NB4 (cell line): Measurements from ENCODE around the gene NFATC4.
A peak's percentile ranks its signal among the peaks of the same experiment; 100 is the strongest.

ENCODE experiments used
- DNase-seq: peaks from one replicate; pipeline ENCODE4 v3.0.0; 2010; ENCODE audit warnings: low read depth
- H3K4me3 ChIP-seq: one replicate; pipeline ENCODE4 v1.5.1; 2011; ENCODE audit warnings: mild to moderate bottlenecking, low read depth, low read length, moderate library complexity
- MYC ChIP-seq: IDR thresholded peaks from 2 replicates; pipeline ENCODE4 v1.6.1; 2011; ENCODE audit warnings: low read depth, low read length
- POLR2A ChIP-seq: IDR thresholded peaks from 2 replicates; pipeline ENCODE4 v1.6.1; 2011; ENCODE audit warnings: mild to moderate bottlenecking; ENCODE audit not compliant: insufficient read length; ENCODE audit errors: extremely low read depth
- TF ChIP-seq, protein P1 (sequence below): IDR thresholded peaks from 2 replicates; pipeline ENCODE4 v1.6.1; 2011; ENCODE audit warnings: low read depth, low read length
- TF ChIP-seq, protein P2 (sequence below): IDR thresholded peaks from one replicate; pipeline ENCODE4 v1.5.1; 2012; ENCODE audit warnings: low read depth, low read length

Gene NFATC4

DNA sequence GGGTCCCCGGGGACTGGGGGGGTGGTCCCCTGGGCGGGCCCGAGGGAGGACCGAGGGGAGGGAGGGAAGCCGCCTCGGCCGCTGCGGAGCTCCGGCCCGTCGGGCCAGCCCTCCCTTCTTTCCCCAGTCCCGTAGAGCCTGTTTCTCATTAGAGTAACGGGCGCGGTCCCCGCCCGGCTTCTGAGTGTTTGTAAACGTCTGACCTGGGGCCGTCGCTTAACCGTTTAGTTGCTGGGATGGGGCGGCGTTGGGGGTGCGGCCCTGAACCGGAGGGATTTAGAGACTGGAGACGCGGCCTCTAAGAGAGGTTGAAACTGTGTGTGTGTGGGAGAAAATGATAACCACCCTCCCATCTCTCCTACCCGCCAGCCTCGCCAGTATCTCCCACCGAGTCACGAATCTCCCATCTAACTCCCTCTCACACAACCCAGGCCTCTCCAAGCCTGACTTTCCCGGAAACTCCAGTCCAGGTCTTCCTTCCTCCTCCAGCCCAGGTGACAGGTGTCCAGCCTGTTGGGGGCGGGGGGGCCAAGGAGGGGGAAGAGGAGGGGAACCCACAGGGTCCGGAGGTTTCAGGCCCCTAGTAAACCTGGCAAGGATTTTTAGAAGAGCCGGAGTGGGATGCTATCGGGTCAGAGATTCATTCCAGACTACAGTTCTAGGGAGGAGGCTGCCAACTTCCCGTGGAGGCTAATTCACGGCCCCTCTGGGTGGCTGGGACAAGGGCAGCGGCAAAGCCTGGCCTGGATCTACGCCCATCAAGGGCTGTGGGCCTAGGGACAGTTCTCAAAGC, 1.1 kb upstream of the NFATC4 start:
- H3K4me3 ChIP-seq, result peak overlapping the region; percentile 42
- TF ChIP-seq, protein P1, sequence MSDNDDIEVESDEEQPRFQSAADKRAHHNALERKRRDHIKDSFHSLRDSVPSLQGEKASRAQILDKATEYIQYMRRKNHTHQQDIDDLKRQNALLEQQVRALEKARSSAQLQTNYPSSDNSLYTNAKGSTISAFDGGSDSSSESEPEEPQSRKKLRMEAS, result no peak
- TF ChIP-seq POLR2A, result peak; percentile 49
- TF ChIP-seq, protein P2, sequence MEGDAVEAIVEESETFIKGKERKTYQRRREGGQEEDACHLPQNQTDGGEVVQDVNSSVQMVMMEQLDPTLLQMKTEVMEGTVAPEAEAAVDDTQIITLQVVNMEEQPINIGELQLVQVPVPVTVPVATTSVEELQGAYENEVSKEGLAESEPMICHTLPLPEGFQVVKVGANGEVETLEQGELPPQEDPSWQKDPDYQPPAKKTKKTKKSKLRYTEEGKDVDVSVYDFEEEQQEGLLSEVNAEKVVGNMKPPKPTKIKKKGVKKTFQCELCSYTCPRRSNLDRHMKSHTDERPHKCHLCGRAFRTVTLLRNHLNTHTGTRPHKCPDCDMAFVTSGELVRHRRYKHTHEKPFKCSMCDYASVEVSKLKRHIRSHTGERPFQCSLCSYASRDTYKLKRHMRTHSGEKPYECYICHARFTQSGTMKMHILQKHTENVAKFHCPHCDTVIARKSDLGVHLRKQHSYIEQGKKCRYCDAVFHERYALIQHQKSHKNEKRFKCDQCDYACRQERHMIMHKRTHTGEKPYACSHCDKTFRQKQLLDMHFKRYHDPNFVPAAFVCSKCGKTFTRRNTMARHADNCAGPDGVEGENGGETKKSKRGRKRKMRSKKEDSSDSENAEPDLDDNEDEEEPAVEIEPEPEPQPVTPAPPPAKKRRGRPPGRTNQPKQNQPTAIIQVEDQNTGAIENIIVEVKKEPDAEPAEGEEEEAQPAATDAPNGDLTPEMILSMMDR, result no peak
- peak; percentile 16; the same call in 1 of the 2 replicates for TF ChIP-seq MYC
- peak; percentile 89 for DNase-seq

DNA sequence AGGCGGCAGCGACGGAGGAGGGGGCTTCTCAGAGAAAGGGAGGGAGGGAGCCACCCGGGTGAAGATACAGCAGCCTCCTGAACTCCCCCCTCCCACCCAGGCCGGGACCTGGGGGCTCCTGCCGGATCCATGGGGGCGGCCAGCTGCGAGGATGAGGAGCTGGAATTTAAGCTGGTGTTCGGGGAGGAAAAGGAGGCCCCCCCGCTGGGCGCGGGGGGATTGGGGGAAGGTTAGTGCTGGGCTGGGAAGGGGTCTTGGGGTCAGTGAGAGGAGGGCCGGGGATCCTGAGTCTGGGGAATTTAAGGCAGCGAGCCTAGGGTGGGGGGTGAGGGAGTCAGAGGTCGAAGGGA, 203 bp downstream of the NFATC4 start:
- TF ChIP-seq, protein P1, result no peak
- TF ChIP-seq MYC (no peak), POLR2A (no peak)
- TF ChIP-seq, protein P2, result no peak
- DNase-seq, result no peak
- H3K4me3 ChIP-seq, result peak overlapping the region; percentile 11

DNA sequence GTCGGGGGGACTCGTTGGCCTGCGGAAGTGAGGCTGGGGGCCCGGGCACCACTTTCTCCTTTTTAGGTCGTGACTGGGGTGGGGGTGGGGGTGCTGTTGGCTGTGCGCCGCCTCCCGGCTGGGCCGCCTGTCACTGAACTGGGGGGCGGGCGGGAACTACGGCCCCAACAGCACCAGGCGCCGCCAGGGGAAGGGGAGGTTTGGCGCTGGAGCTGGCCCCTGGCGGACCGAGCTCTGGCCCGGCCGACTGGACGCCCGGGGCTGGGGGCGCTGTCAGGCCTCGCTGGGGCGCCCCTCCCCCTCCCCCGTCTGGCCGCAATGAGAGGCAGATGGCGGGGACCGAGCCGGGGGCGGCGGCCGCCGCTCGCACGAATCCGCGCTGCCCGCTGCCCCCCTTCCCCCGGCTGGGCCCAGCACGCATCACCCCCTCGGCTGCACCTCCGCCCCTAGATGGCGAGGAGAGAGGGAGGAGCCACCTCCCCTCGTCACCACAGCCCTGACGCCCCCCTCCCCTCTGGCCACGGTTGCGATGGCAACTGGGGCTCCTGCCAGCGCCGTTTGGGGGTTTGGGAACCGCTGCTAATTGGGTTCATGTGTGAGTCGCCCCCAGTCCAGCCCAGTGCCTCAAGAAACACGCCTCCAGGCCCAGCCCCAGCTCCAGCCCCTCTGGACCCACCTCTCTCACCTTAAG, 723 bp downstream of the NFATC4 start:
- peak overlapping the region; percentile 11 for H3K4me3 ChIP-seq
- peak; percentile 63 for DNase-seq
- TF ChIP-seq, protein P1, result peak; percentile 29; the same call in 1 of the 2 replicates
- TF ChIP-seq, protein P2, result no peak
- TF ChIP-seq POLR2A, result peak; percentile 39
- peak; percentile 43; the same call in 1 of the 2 replicates for TF ChIP-seq MYC

DNA sequence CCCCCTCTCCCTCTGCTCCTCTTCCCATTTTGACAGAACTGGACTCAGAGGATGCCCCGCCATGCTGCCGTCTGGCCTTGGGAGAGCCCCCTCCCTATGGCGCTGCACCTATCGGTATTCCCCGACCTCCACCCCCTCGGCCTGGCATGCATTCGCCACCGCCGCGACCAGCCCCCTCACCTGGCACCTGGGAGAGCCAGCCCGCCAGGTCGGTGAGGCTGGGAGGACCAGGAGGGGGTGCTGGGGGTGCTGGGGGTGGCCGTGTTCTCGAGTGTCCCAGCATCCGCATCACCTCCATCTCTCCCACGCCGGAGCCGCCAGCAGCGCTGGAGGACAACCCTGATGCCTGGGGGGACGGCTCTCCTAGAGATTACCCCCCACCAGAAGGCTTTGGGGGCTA, 1.5 kb downstream of the NFATC4 start:
- no peak overlapping the region for H3K4me3 ChIP-seq
- no peak for TF ChIP-seq POLR2A
- no peak for TF ChIP-seq MYC
- TF ChIP-seq, protein P2, result no peak
- TF ChIP-seq, protein P1, result no peak
- DNase-seq, result no peak

DNA sequence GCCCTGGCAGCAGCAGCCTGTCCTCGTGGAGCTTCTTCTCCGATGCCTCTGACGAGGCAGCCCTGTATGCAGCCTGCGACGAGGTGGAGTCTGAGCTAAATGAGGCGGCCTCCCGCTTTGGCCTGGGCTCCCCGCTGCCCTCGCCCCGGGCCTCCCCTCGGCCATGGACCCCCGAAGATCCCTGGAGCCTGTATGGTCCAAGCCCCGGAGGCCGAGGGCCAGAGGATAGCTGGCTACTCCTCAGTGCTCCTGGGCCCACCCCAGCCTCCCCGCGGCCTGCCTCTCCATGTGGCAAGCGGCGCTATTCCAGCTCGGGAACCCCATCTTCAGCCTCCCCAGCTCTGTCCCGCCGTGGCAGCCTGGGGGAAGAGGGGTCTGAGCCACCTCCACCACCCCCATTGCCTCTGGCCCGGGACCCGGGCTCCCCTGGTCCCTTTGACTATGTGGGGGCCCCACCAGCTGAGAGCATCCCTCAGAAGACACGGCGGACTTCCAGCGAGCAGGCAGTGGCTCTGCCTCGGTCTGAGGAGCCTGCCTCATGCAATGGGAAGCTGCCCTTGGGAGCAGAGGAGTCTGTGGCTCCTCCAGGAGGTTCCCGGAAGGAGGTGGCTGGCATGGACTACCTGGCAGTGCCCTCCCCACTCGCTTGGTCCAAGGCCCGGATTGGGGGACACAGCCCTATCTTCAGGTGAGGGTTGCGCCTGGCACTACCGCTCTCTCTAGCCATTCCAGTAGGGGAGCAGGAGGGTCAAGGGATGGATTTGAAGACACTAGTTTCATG, 2.1 kb downstream of the NFATC4 start:
- H3K4me3 ChIP-seq, result no peak overlapping the region
- DNase-seq, result no peak
- TF ChIP-seq, protein P1, result no peak
- TF ChIP-seq POLR2A, result no peak
- no peak for TF ChIP-seq MYC
- TF ChIP-seq, protein P2, result no peak
